SK-N-SH (cell line): ENCODE measurements around the gene PPP2R3B. TPM values are rescaled to one million over a fixed set of nuclear protein-coding genes. Genes with fewer than 3 reads are reported as not detected.

Experiments used
- CTCF ChIA-PET: fragments of 300-600, 350-600 bp; formaldehyde crosslinking; extraction: SDS; loops from one replicate; lab custom pipeline; 2021; lab: Yijun Ruan, JAX
- POLR2A ChIA-PET: fragments of 350-600 bp; sonication (Branson Sonifier 250); formaldehyde crosslinking; extraction: SDS; loops from one replicate; lab custom pipeline; 2020; ENCODE audit warnings: antibody characterized with exemption, inconsistent platforms; lab: Yijun Ruan, JAX
- DNase-seq: peaks from one replicate; pipeline ENCODE4 v3.0.0; 2012
- H2AFZ ChIP-seq: fragments of 200-600 bp; sonication (generic); 2 replicates; pipeline ENCODE4 v1.8.1; 2016; ENCODE audit warnings: antibody characterized with exemption, mild to moderate bottlenecking, low read depth
- H3F3A ChIP-seq: fragments of 200-600 bp; sonication (generic); replicated peaks from 2 replicates; pipeline ENCODE3; 2016; ENCODE audit warnings: antibody characterized with exemption, mild to moderate bottlenecking; ENCODE audit not compliant: insufficient read depth
- H3K27ac ChIP-seq, 2 experiments: fragments of 200-500 bp in 1 of 2; fragments of 200-600 bp in 1 of 2; sonication (Bioruptor generic) in 1 of 2; sonication (generic), shearing (Covaris generic) in 1 of 2; 2 replicates each; pipeline versions ENCODE4 v1.5.1 to v1.6.1; 2014 to 2016; ENCODE audit warnings: low read depth in 2 of 2, inconsistent platforms in 1 of 2, low read length in 1 of 2, mild to moderate bottlenecking in 1 of 2, mixed read lengths in 1 of 2
- H3K27me3 ChIP-seq: fragments of 200-600 bp; sonication (generic), shearing (Covaris generic); 2 replicates; pipeline ENCODE4 v1.6.1; 2016; ENCODE audit warnings: mixed run types; ENCODE audit not compliant: insufficient read depth
- H3K36me3 ChIP-seq, 2 experiments: fragments of 200-500 bp in 1 of 2; fragments of 200-600 bp in 1 of 2; sonication (Bioruptor generic) in 1 of 2; sonication (generic) in 1 of 2; replicated peaks in 1 of 2; 2 replicates each; pipeline versions ENCODE3 to v1.5.1; 2014 to 2016; ENCODE audit warnings: low read length in 1 of 2, mild to moderate bottlenecking in 1 of 2; ENCODE audit not compliant: insufficient read depth in 2 of 2, control insufficient read depth in 1 of 2
- H3K4me1 ChIP-seq, 2 experiments: fragments of 200-500 bp in 1 of 2; fragments of 200-600 bp in 1 of 2; sonication (Bioruptor generic) in 1 of 2; sonication (generic), shearing (Covaris generic) in 1 of 2; 2 replicates each; pipeline versions ENCODE4 v1.5.1 to v1.6.1; 2014 to 2016; ENCODE audit warnings: low read depth in 1 of 2, low read length in 1 of 2, mixed run types in 1 of 2; ENCODE audit not compliant: insufficient read depth in 2 of 2, control insufficient read depth in 1 of 2
- H3K4me2 ChIP-seq: fragments of 200-600 bp; sonication (generic), shearing (Covaris generic); 2 replicates; pipeline ENCODE4 v1.6.1; 2017; ENCODE audit warnings: mixed run types
- H3K4me3 ChIP-seq, 2 experiments: fragments of 200-500 bp in 1 of 2; fragments of 200-600 bp in 1 of 2; sonication (Bioruptor generic) in 1 of 2; sonication (generic), shearing (Covaris generic) in 1 of 2; 2 replicates each; pipeline versions ENCODE4 v1.5.1 to v1.8.1; 2014 to 2016; ENCODE audit warnings: low read depth in 2 of 2, inconsistent platforms in 1 of 2, low read length in 1 of 2, mild to moderate bottlenecking in 1 of 2, mixed read lengths in 1 of 2, moderate library complexity in 1 of 2
- H3K79me2 ChIP-seq: fragments of 200-600 bp; sonication (generic); 2 replicates; pipeline ENCODE4 v1.8.1; 2017; ENCODE audit warnings: mild to moderate bottlenecking; ENCODE audit not compliant: insufficient read depth
- H3K9ac ChIP-seq: fragments of 200-600 bp; sonication (generic); 2 replicates; pipeline ENCODE4 v1.6.1; 2017; ENCODE audit warnings: mixed run types
- H3K9me2 ChIP-seq: fragments of 200-600 bp; sonication (generic); 2 replicates; pipeline ENCODE4 v1.6.1; 2017; ENCODE audit warnings: mixed run types
- H3K9me3 ChIP-seq: fragments of 200-600 bp; sonication (generic); 2 replicates; pipeline ENCODE4 v1.6.1; 2017; ENCODE audit warnings: mixed run types, mild to moderate bottlenecking, moderate library complexity
- H4K20me1 ChIP-seq: fragments of 200-600 bp; sonication (generic); 2 replicates; pipeline ENCODE4 v1.6.1; 2017; ENCODE audit warnings: mild to moderate bottlenecking, mixed run types; ENCODE audit not compliant: insufficient read depth
- FOXM1 ChIP-seq: IDR thresholded peaks from 2 replicates; pipeline ENCODE4 v1.4.0; 2012; ENCODE audit warnings: low read depth, mild to moderate bottlenecking
- GABPA ChIP-seq: IDR thresholded peaks from 2 replicates; pipeline ENCODE4 v1.4.0; 2012; ENCODE audit warnings: low read depth, mild to moderate bottlenecking
- MEF2A ChIP-seq: IDR thresholded peaks from 2 replicates; pipeline ENCODE4 v1.4.0; 2012; ENCODE audit warnings: low read depth, borderline replicate concordance
- RAD21 ChIP-seq: IDR thresholded peaks from 2 replicates; pipeline ENCODE4 v1.6.1; 2012; ENCODE audit warnings: mild to moderate bottlenecking, low read length
- RFX5 ChIP-seq: IDR thresholded peaks from 2 replicates; pipeline ENCODE4 v1.6.1; 2012; ENCODE audit warnings: mild to moderate bottlenecking, improper control_type of control experiment, low read length
- TAF1 ChIP-seq: IDR thresholded peaks from 2 replicates; pipeline ENCODE4 v1.6.1; 2012; ENCODE audit warnings: low read depth, mild to moderate bottlenecking, low read length, moderate library complexity, borderline replicate concordance
- TCF12 ChIP-seq: IDR thresholded peaks from 2 replicates; pipeline ENCODE4 v1.4.0; 2012
- TEAD4 ChIP-seq: IDR thresholded peaks from 2 replicates; pipeline ENCODE4 v1.4.0; 2012; ENCODE audit warnings: mild to moderate bottlenecking, borderline replicate concordance; ENCODE audit not compliant: insufficient read depth
- YY1 ChIP-seq: IDR thresholded peaks from 2 replicates; pipeline ENCODE4 v1.4.0; 2012; ENCODE audit warnings: low read depth, mild to moderate bottlenecking
- WGBS: methylation state at CpG from one replicate; pipeline ENCODE4 v1.1.6; 2017; ENCODE audit warnings: low lambda C conversion rate; 5-methylcytosine and 5-hydroxymethylcytosine counted together
- polyA plus RNA-seq, 3 experiments: library from polyadenylated mRNA; depleted of rRNA; stranded (reverse); fragments of >200 nt; gene quantifications; 2 replicates each; pipeline ENCODE4 v1.2.3, GENCODE V29; 2012
- TF ChIP-seq, protein P1 (sequence below): fragments of 200-600 bp; sonication (generic); IDR thresholded peaks from 2 replicates; pipeline ENCODE4 v1.6.1; 2017; ENCODE audit warnings: antibody characterized with exemption, mild to moderate bottlenecking, moderate library complexity
- TF ChIP-seq, protein P2 (sequence below): IDR thresholded peaks from 2 replicates; pipeline ENCODE4; 2012
- TF ChIP-seq, protein P3 (sequence below): fragments of 150-350 bp; IDR thresholded peaks from 2 replicates; pipeline ENCODE4 v1.6.1; 2016; ENCODE audit warnings: mild to moderate bottlenecking, low read depth, low read length
- TF ChIP-seq, protein P4 (sequence below): IDR thresholded peaks from 2 replicates; pipeline ENCODE4 v1.4.0; 2012; ENCODE audit warnings: low read depth, borderline replicate concordance
- TF ChIP-seq, protein P5 (sequence below): fragments of 150-350 bp; IDR thresholded peaks from 2 replicates; pipeline ENCODE4 v1.6.1; 2017; ENCODE audit warnings: antibody characterized with exemption, low read length, low read depth, borderline replicate concordance

The PPP2R3B gene
- polyA plus RNA-seq, 1 of the 3 experiments (the other 2 are of a cell fraction) = 19.4 TPM

- Histone ChIP-seq H3K4me1 (peaks cover 5 to 6% of the 10 kb centered on the region in 2 experiments; a peak in 2 of 4 replicates), H3K79me2 (peaks cover 10% of the 10 kb centered on the region; the same call in 1 of the 2 replicates), H3K4me2 (no peak overlapping the region), H3K9me3 (no peaks in the 10 kb centered on the region), H3K9ac (no peak overlapping the region), H3K36me3 (peaks cover 4 to 50% of the 10 kb centered on the region in 2 experiments), H2AFZ (no peak overlapping the region), H3K27me3 (no peaks in the 10 kb centered on the region), H3K27ac (no peak overlapping the region), H4K20me1 (0 out of 2 replicates have a peak, but pooled peaks cover 8% of the 10 kb centered on the region), H3K9me2 (no peaks in the 10 kb centered on the region), H3F3A (no peaks in the 10 kb centered on the region), H3K4me3 (no peak overlapping the region)
- WGBS = 85% methylated on average over 29 of the region's 54 CpGs
- TF ChIP-seq MEF2A (no peak), GABPA (no peak), TCF12 (no peak), RFX5 (no peak), RAD21 (no peak), YY1 (no peak)
- TF ChIP-seq, protein P1, sequence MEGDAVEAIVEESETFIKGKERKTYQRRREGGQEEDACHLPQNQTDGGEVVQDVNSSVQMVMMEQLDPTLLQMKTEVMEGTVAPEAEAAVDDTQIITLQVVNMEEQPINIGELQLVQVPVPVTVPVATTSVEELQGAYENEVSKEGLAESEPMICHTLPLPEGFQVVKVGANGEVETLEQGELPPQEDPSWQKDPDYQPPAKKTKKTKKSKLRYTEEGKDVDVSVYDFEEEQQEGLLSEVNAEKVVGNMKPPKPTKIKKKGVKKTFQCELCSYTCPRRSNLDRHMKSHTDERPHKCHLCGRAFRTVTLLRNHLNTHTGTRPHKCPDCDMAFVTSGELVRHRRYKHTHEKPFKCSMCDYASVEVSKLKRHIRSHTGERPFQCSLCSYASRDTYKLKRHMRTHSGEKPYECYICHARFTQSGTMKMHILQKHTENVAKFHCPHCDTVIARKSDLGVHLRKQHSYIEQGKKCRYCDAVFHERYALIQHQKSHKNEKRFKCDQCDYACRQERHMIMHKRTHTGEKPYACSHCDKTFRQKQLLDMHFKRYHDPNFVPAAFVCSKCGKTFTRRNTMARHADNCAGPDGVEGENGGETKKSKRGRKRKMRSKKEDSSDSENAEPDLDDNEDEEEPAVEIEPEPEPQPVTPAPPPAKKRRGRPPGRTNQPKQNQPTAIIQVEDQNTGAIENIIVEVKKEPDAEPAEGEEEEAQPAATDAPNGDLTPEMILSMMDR = no peak
- TF ChIP-seq, protein P2, sequence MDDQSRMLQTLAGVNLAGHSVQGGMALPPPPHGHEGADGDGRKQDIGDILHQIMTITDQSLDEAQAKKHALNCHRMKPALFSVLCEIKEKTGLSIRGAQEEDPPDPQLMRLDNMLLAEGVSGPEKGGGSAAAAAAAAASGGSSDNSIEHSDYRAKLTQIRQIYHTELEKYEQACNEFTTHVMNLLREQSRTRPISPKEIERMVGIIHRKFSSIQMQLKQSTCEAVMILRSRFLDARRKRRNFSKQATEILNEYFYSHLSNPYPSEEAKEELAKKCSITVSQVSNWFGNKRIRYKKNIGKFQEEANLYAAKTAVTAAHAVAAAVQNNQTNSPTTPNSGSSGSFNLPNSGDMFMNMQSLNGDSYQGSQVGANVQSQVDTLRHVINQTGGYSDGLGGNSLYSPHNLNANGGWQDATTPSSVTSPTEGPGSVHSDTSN = no peak
- POLR2A ChIA-PET = no interaction called here
- CTCF ChIA-PET = no interaction called here
- DNase-seq = no peak
These were observed 73.9 kb downstream of the PPP2R3B start for GRCh38 chrX:312621-313331.

GRCh38 chrX:311156-312129 lies 75.3 kb downstream of the PPP2R3B start:
- DNase-seq = no peak
- Histone ChIP-seq H3F3A (peaks cover 7% of the 10 kb centered on the region), H3K9me2 (no peaks in the 10 kb centered on the region), H3K79me2 (0 out of 2 replicates have a peak, but pooled peaks cover 2% of the 10 kb centered on the region), H3K4me3 (no peak overlapping the region), H3K27me3 (no peaks in the 10 kb centered on the region), H3K36me3 (peaks cover 10 to 60% of the 10 kb centered on the region in 2 experiments), H3K4me1 (no peaks in the 10 kb centered on the region), H3K27ac (no peak overlapping the region), H3K9me3 (no peaks in the 10 kb centered on the region), H2AFZ (no peak overlapping the region), H3K4me2 (no peak overlapping the region), H3K9ac (no peak overlapping the region), H4K20me1 (peaks cover 6% of the 10 kb centered on the region; the same call in 1 of the 2 replicates)
- ChIA-PET CTCF (no interaction called here), POLR2A (no interaction called here)
- WGBS = 96% methylated on average over 49 of the region's 69 CpGs
- TF ChIP-seq TEAD4 (no peak), TAF1 (no peak), FOXM1 (no peak)
- TF ChIP-seq, protein P3, sequence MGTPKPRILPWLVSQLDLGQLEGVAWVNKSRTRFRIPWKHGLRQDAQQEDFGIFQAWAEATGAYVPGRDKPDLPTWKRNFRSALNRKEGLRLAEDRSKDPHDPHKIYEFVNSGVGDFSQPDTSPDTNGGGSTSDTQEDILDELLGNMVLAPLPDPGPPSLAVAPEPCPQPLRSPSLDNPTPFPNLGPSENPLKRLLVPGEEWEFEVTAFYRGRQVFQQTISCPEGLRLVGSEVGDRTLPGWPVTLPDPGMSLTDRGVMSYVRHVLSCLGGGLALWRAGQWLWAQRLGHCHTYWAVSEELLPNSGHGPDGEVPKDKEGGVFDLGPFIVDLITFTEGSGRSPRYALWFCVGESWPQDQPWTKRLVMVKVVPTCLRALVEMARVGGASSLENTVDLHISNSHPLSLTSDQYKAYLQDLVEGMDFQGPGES = no peak
- TF ChIP-seq, protein P4, sequence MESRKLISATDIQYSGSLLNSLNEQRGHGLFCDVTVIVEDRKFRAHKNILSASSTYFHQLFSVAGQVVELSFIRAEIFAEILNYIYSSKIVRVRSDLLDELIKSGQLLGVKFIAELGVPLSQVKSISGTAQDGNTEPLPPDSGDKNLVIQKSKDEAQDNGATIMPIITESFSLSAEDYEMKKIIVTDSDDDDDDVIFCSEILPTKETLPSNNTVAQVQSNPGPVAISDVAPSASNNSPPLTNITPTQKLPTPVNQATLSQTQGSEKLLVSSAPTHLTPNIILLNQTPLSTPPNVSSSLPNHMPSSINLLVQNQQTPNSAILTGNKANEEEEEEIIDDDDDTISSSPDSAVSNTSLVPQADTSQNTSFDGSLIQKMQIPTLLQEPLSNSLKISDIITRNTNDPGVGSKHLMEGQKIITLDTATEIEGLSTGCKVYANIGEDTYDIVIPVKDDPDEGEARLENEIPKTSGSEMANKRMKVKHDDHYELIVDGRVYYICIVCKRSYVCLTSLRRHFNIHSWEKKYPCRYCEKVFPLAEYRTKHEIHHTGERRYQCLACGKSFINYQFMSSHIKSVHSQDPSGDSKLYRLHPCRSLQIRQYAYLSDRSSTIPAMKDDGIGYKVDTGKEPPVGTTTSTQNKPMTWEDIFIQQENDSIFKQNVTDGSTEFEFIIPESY = no peak
- TF ChIP-seq, protein P5, sequence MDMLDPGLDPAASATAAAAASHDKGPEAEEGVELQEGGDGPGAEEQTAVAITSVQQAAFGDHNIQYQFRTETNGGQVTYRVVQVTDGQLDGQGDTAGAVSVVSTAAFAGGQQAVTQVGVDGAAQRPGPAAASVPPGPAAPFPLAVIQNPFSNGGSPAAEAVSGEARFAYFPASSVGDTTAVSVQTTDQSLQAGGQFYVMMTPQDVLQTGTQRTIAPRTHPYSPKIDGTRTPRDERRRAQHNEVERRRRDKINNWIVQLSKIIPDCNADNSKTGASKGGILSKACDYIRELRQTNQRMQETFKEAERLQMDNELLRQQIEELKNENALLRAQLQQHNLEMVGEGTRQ = no peak
